Neural progenitor cell (in vitro differentiated cells): ENCODE results near the gene SPRED1. TPM values are rescaled to one million over a fixed set of nuclear protein-coding genes. Genes with fewer than 3 reads are reported as not detected.

Experiments
- DNase-seq: peaks from one replicate; pipeline ENCODE4 v3.0.0-alpha.2; 2016; ENCODE audit warnings: low spot score
- H2AFZ ChIP-seq: fragments of 200-600 bp; sonication (generic); replicated peaks from 2 replicates; pipeline ENCODE4 v1.6.1; 2016; ENCODE audit warnings: antibody characterized with exemption
- H3F3A ChIP-seq: fragments of 200-600 bp; sonication (generic); 2 replicates; pipeline ENCODE4 v1.6.1; 2016; ENCODE audit warnings: antibody characterized with exemption, low read depth
- H3K27ac ChIP-seq: fragments of 200-600 bp; sonication (generic); 2 replicates; pipeline ENCODE4 v1.5.1; 2016; ENCODE audit warnings: mild to moderate bottlenecking
- H3K27me3 ChIP-seq: fragments of 200-600 bp; sonication (generic); 2 replicates; pipeline ENCODE4 v1.6.1; 2016; ENCODE audit warnings: mild to moderate bottlenecking, moderate library complexity
- H3K36me3 ChIP-seq: fragments of 200-600 bp; sonication (generic); 2 replicates; pipeline ENCODE4 v1.5.1; 2016
- H3K4me1 ChIP-seq: fragments of 200-600 bp; sonication (generic); 2 replicates; pipeline ENCODE4 v1.6.1; 2016; ENCODE audit warnings: mixed run types
- H3K4me2 ChIP-seq: fragments of 200-600 bp; sonication (generic); 2 replicates; pipeline ENCODE4 v1.6.1; 2016
- H3K4me3 ChIP-seq: fragments of 200-600 bp; sonication (generic); 2 replicates; pipeline ENCODE4 v1.5.1; 2016
- H3K79me2 ChIP-seq: fragments of 200-600 bp; sonication (generic); 2 replicates; pipeline ENCODE4 v1.6.1; 2016; ENCODE audit warnings: low read depth
- H3K9ac ChIP-seq: fragments of 200-600 bp; sonication (generic); 2 replicates; pipeline ENCODE4 v1.6.1; 2016
- H3K9me3 ChIP-seq: fragments of 200-600 bp; sonication (generic); 2 replicates; pipeline ENCODE4 v1.5.1; 2016; ENCODE audit warnings: low read depth
- H4K20me1 ChIP-seq: fragments of 200-600 bp; sonication (generic); 2 replicates; pipeline ENCODE4 v1.6.1; 2016; ENCODE audit warnings: low read depth
- H3K27ac Mint-ChIP-seq: 3 replicates; pipeline ENCODE4 v1.8.0; 2021; ENCODE audit warnings: mixed read lengths
- H3K27me3 Mint-ChIP-seq: 2 replicates; pipeline ENCODE4 v1.8.0; 2022; ENCODE audit warnings: low read depth, mild to moderate bottlenecking, inconsistent platforms, moderate library complexity, mixed read lengths; ENCODE audit not compliant: insufficient read depth
- H3K36me3 Mint-ChIP-seq: 3 replicates; pipeline ENCODE4 v1.8.0; 2021; ENCODE audit warnings: mixed read lengths
- H3K4me1 Mint-ChIP-seq: 3 replicates; pipeline ENCODE4 v1.8.0; 2021; ENCODE audit warnings: mixed read lengths
- H3K4me3 Mint-ChIP-seq: 3 replicates; pipeline ENCODE4 v1.8.0; 2021; ENCODE audit warnings: mild to moderate bottlenecking, moderate library complexity, mixed read lengths
- H3K9me3 Mint-ChIP-seq: 3 replicates; pipeline ENCODE4 v1.8.0; 2020; ENCODE audit warnings: mixed read lengths
- EZH2 ChIP-seq: fragments of 200-600 bp; sonication (generic); IDR thresholded peaks from 2 replicates; pipeline ENCODE4 v1.6.1; 2017; ENCODE audit warnings: antibody characterized with exemption, mild to moderate bottlenecking, moderate library complexity
- EZH2phosphoT487 ChIP-seq: fragments of 200-600 bp; sonication (generic); IDR thresholded peaks from 2 replicates; pipeline ENCODE4 v1.6.1; 2017; ENCODE audit warnings: antibody characterized with exemption
- total RNA-seq: library from RNA; depleted of rRNA; stranded (reverse); fragments of >200 nt; gene quantifications from 2 replicates; pipeline ENCODE4 v1.2.3, GENCODE V29; 2015; ENCODE audit warnings: low replicate concordance
- TF ChIP-seq, protein P1 (sequence below): fragments of 200-600 bp; sonication (generic); IDR thresholded peaks from 2 replicates; pipeline ENCODE4 v1.5.1; 2017; ENCODE audit warnings: antibody characterized with exemption, mild to moderate bottlenecking

The SPRED1 gene
- total RNA-seq, 1 donor from 2014 or later: 49.3 TPM

- Histone ChIP-seq H3K9me3 (no peaks in the 10 kb centered on the region), H3K4me1 (no peaks in the 10 kb centered on the region), H4K20me1 (peaks cover 52% of the 10 kb centered on the region), H2AFZ (no peak overlapping the region), H3K27ac (no peak overlapping the region), H3K79me2 (peaks cover 90% of the 10 kb centered on the region), H3K36me3 (peaks cover 8% of the 10 kb centered on the region), H3K4me2 (no peak overlapping the region), H3F3A (no peaks in the 10 kb centered on the region), H3K4me3 (no peak overlapping the region), H3K9ac (no peak overlapping the region), H3K27me3 (no peaks in the 10 kb centered on the region)
- Mint-ChIP-seq H3K4me1 (peaks cover 16% of the 10 kb centered on the region), H3K36me3 (peaks cover 63% of the 10 kb centered on the region), H3K9me3 (peaks cover 9% of the 10 kb centered on the region), H3K27me3 (no peaks in the 10 kb centered on the region), H3K4me3 (no peak overlapping the region), H3K27ac (no peak overlapping the region)
- no peak for DNase-seq
- no peak for TF ChIP-seq EZH2phosphoT487
- TF ChIP-seq EZH2: no peak
- TF ChIP-seq, protein P1, sequence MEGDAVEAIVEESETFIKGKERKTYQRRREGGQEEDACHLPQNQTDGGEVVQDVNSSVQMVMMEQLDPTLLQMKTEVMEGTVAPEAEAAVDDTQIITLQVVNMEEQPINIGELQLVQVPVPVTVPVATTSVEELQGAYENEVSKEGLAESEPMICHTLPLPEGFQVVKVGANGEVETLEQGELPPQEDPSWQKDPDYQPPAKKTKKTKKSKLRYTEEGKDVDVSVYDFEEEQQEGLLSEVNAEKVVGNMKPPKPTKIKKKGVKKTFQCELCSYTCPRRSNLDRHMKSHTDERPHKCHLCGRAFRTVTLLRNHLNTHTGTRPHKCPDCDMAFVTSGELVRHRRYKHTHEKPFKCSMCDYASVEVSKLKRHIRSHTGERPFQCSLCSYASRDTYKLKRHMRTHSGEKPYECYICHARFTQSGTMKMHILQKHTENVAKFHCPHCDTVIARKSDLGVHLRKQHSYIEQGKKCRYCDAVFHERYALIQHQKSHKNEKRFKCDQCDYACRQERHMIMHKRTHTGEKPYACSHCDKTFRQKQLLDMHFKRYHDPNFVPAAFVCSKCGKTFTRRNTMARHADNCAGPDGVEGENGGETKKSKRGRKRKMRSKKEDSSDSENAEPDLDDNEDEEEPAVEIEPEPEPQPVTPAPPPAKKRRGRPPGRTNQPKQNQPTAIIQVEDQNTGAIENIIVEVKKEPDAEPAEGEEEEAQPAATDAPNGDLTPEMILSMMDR: no peak
These were observed 46.6 kb downstream of the SPRED1 start for GRCh38 chr15:38299216-38299615.

DNA sequence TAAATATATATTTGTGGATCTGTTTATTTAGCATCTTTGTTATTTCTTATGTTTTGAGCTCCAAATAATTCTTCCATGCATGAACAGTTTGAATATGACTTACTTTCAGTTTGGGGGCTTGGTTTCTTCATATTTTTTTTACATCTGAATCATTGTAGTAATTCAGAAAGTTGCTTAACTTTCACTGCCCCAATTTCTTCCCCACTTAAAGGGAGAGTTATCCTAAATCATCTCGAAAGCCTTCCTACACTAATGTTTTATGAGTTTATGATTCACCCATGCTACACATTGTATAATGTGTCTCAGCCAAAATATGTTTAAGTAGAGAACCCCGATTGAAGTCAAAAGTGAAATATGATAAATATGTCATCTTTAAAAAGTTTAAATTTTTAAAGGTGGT, 47.8 kb downstream of the SPRED1 start:
- Histone ChIP-seq H3K4me2 (no peak overlapping the region), H3K27ac (no peak overlapping the region), H3K79me2 (peaks cover 89% of the 10 kb centered on the region), H3K36me3 (peaks cover 8% of the 10 kb centered on the region), H2AFZ (no peak overlapping the region), H3K9ac (no peak overlapping the region), H3F3A (no peaks in the 10 kb centered on the region), H3K9me3 (no peaks in the 10 kb centered on the region), H4K20me1 (peaks cover 47% of the 10 kb centered on the region), H3K27me3 (no peaks in the 10 kb centered on the region), H3K4me3 (no peak overlapping the region), H3K4me1 (no peaks in the 10 kb centered on the region)
- TF ChIP-seq EZH2: no peak
- TF ChIP-seq, protein P1: no peak
- no peak for TF ChIP-seq EZH2phosphoT487
- Mint-ChIP-seq H3K36me3 (peaks cover 61% of the 10 kb centered on the region), H3K9me3 (peaks cover 9% of the 10 kb centered on the region), H3K4me1 (peaks cover 16% of the 10 kb centered on the region), H3K27me3 (no peaks in the 10 kb centered on the region), H3K27ac (no peak overlapping the region), H3K4me3 (no peak overlapping the region)
- no peak for DNase-seq

DNA sequence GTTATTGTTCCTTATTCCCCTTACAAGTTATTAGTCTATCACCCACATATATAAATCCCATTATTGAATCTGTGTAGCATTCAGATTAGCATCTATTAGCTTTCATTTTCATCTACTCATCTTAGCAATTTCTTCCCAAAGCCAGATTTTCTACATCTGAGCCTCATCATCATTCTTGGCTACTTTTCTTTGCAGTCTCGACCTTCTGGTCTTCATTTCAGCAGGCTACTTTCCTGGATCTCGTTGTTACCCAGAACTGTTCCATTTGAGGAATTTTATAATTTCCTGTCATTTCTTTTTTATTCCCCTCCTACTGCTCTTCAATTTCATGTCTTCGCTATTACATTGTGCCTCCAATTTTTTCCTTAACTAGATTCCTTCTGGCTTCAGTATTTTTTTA, 51.8 kb downstream of the SPRED1 start:
- Histone ChIP-seq H3K9me3 (no peaks in the 10 kb centered on the region), H4K20me1 (peaks cover 30% of the 10 kb centered on the region), H3K4me3 (no peak overlapping the region), H3K9ac (no peak overlapping the region), H3K27me3 (no peaks in the 10 kb centered on the region), H3K27ac (no peak overlapping the region), H3K36me3 (peaks cover 8% of the 10 kb centered on the region), H3K4me2 (no peak overlapping the region), H3K79me2 (peaks cover 90% of the 10 kb centered on the region), H3K4me1 (no peaks in the 10 kb centered on the region), H2AFZ (no peak overlapping the region), H3F3A (no peaks in the 10 kb centered on the region)
- no peak overlapping the region for H3K27ac Mint-ChIP-seq
- DNase-seq: no peak
- H3K36me3 Mint-ChIP-seq: peaks cover 75% of the 10 kb centered on the region
- H3K4me3 Mint-ChIP-seq: no peak overlapping the region
- TF ChIP-seq EZH2phosphoT487 (no peak), EZH2 (no peak)
- TF ChIP-seq, protein P1: no peak
- H3K27me3 Mint-ChIP-seq: no peaks in the 10 kb centered on the region
- H3K9me3 Mint-ChIP-seq: peaks cover 11% of the 10 kb centered on the region
- peaks cover 16% of the 10 kb centered on the region for H3K4me1 Mint-ChIP-seq
